OCI-LY7 (cell line): ENCODE data around the gene MYH10. TPM values are rescaled to one million over a fixed set of nuclear protein-coding genes. Genes with fewer than 3 reads are reported as not detected.
"Not testable (repeated sequence)": the region's sequence is repeated elsewhere in the genome, so short reads cannot be mapped to it uniquely, and the experiment has no call there.

ENCODE experiments used
- BruUV-seq: library from RNA; stranded (reverse); fragments of 400-500 nt; replicated peaks from 2 replicates; lab custom pipeline; 2021; lab: Mats Ljungman, UMichigan
- CTCF ChIA-PET: fragments of 300-600 bp; sonication (Branson Sonifier 250); formaldehyde crosslinking; loops from one replicate; lab custom pipeline; 2022; ENCODE audit warnings: antibody characterized with exemption; ENCODE audit not compliant: unreplicated experiment; lab: Charles Lee
- POLR2A ChIA-PET: fragments of 300-600 bp; sonication (Branson Sonifier 250); formaldehyde crosslinking; loops from one replicate; lab custom pipeline; 2022; ENCODE audit warnings: antibody characterized with exemption; lab: Charles Lee
- DNase-seq: peaks from one replicate; pipeline ENCODE4 v3.0.0-alpha.2; 2015; ENCODE audit warnings: low spot score
- H2AFZ ChIP-seq: fragments of 200-600 bp; sonication (generic), shearing (Covaris generic); 2 replicates; pipeline ENCODE4 v1.6.1; 2014; ENCODE audit warnings: mild to moderate bottlenecking, antibody characterized with exemption, low read length, moderate library complexity
- H3K27ac ChIP-seq: fragments of 200-600 bp; sonication (generic); 2 replicates; pipeline ENCODE4 v1.5.1; 2014; ENCODE audit warnings: mixed run types, low read depth, mild to moderate bottlenecking, moderate library complexity, low read length, inconsistent platforms; ENCODE audit not compliant: poor library complexity, severe bottlenecking
- H3K36me3 ChIP-seq: fragments of 200-600 bp; sonication (generic); 2 replicates; pipeline ENCODE4 v1.6.1; 2014; ENCODE audit warnings: mild to moderate bottlenecking, antibody characterized with exemption, low read length, moderate library complexity, mixed read lengths; ENCODE audit not compliant: insufficient read depth
- H3K4me1 ChIP-seq: fragments of 200-600 bp; sonication (generic); 2 replicates; pipeline ENCODE4 v1.5.1; 2014; ENCODE audit warnings: mild to moderate bottlenecking, low read length; ENCODE audit not compliant: insufficient read depth, poor library complexity, severe bottlenecking
- H3K4me2 ChIP-seq: fragments of 200-600 bp; sonication (generic); 2 replicates; pipeline ENCODE4 v1.6.1; 2014; ENCODE audit warnings: mild to moderate bottlenecking, low read length
- H3K4me3 ChIP-seq: fragments of 200-600 bp; sonication (generic); 2 replicates; pipeline ENCODE4 v1.5.1; 2014; ENCODE audit warnings: mild to moderate bottlenecking, low read depth, low read length; ENCODE audit not compliant: poor library complexity, severe bottlenecking
- H3K79me2 ChIP-seq: fragments of 200-600 bp; sonication (generic); 2 replicates; pipeline ENCODE4 v1.6.1; 2016; ENCODE audit warnings: low read depth, mild to moderate bottlenecking, low read length, moderate library complexity, mixed read lengths; ENCODE audit not compliant: insufficient read depth
- H3K9me2 ChIP-seq: fragments of 200-600 bp; sonication (generic); 2 replicates; pipeline ENCODE4 v1.6.1; 2016; ENCODE audit warnings: mild to moderate bottlenecking, low read length, mixed read lengths; ENCODE audit not compliant: insufficient read depth
- H3K9me3 ChIP-seq: fragments of 200-600 bp; sonication (generic); 2 replicates; pipeline ENCODE4 v1.6.1; 2014; ENCODE audit warnings: mild to moderate bottlenecking, mixed run types, low read length, mixed read lengths
- H4K20me1 ChIP-seq: fragments of 200-600 bp; sonication (generic); 2 replicates; pipeline ENCODE4 v1.6.1; 2014; ENCODE audit warnings: mild to moderate bottlenecking, antibody characterized with exemption, low read length, moderate library complexity, mixed read lengths; ENCODE audit not compliant: insufficient read depth
- CTCF ChIP-seq: fragments of 200-600 bp; sonication (generic); conservative IDR thresholded peaks from 2 replicates; pipeline ENCODE4 v1.5.1; 2014; ENCODE audit warnings: mild to moderate bottlenecking, antibody characterized with exemption, low read length, moderate library complexity, mixed read lengths
- EZH2phosphoT487 ChIP-seq: fragments of 200-600 bp; sonication (generic); IDR thresholded peaks from 2 replicates; pipeline ENCODE4 v1.6.1; 2018; ENCODE audit warnings: low read depth, borderline replicate concordance, mild to moderate bottlenecking, mixed run types, antibody characterized with exemption, low read length, moderate library complexity, mixed read lengths
- intact Hi-C: fragments of 100-400 bp; cut with micrococcal nuclease; formaldehyde crosslinking; loops from one replicate; pipeline ENCODE4 v1.10.0; 2022; ENCODE audit not compliant: unreplicated experiment
- total RNA-seq, 2 experiments: library from RNA; depleted of rRNA in 1 of 2; stranded (reverse); fragments of >200 nt in 1 of 2; shearing (Covaris generic) in 1 of 2; gene quantifications; 2 replicates each; pipeline ENCODE4 v1.2.3, GENCODE V29; 2014 to 2022

MYH10 gene
- total RNA-seq, 2 experiments from 2014 or later: 41.9 to 60.4 TPM

GRCh38 chr17:8662973-8663372 is 32.4 kb upstream of the MYH10 start:
- Histone ChIP-seq H3K79me2 (no peaks in the 10 kb centered on the region), H3K9me3 (no peaks in the 10 kb centered on the region), H3K27ac (no peak overlapping the region), H4K20me1 (no peaks in the 10 kb centered on the region), H2AFZ (no peak overlapping the region), H3K4me1 (no peaks in the 10 kb centered on the region), H3K9me2 (no peaks in the 10 kb centered on the region), H3K4me3 (no peak overlapping the region), H3K4me2 (no peak overlapping the region), H3K36me3 (no peaks in the 10 kb centered on the region)
- intact Hi-C loops: no loop called here
- no TSS peak for BruUV-seq
- ChIA-PET POLR2A (no interaction called here), CTCF (no interaction called here)
- no peak for DNase-seq
- TF ChIP-seq CTCF (no peak), EZH2phosphoT487 (no peak)

- H3K79me2 ChIP-seq: no peaks in the 10 kb centered on the region
- no peak for TF ChIP-seq EZH2phosphoT487
- no peak for TF ChIP-seq CTCF
- no peaks in the 10 kb centered on the region for H3K9me2 ChIP-seq
- no peaks in the 10 kb centered on the region for H3K4me1 ChIP-seq
- no peak overlapping the region for H3K4me3 ChIP-seq
- H3K9me3 ChIP-seq: no peaks in the 10 kb centered on the region
- no peaks in the 10 kb centered on the region for H4K20me1 ChIP-seq
- intact Hi-C loops: no loop called here
- BruUV-seq: no TSS peak
- DNase-seq: no peak
- H3K27ac ChIP-seq: no peak overlapping the region
- H2AFZ ChIP-seq: no peak overlapping the region
- no peaks in the 10 kb centered on the region for H3K36me3 ChIP-seq
- H3K4me2 ChIP-seq: no peak overlapping the region
- POLR2A ChIA-PET: interaction anchor here (0.9 kb wide), 1 partner anchor 13 kb away, joined by 3 read pairs; no protein-coding TSS in a partner anchor
- CTCF ChIA-PET: no interaction called here
These were observed 31.7 kb upstream of the MYH10 start for GRCh38 chr17:8662076-8662831.

GRCh38 chr17:8660709-8661108 is 30.2 kb upstream of the MYH10 start:
- DNase-seq, H3K4me1 ChIP-seq, H3K79me2 ChIP-seq, BruUV-seq, H3K9me2 ChIP-seq, POLR2A ChIA-PET, H3K4me3 ChIP-seq, H2AFZ ChIP-seq, CTCF ChIA-PET, H3K36me3 ChIP-seq, H3K27ac ChIP-seq, intact Hi-C loops, H3K9me3 ChIP-seq, H3K4me2 ChIP-seq, H4K20me1 ChIP-seq: not testable (repeated sequence)
